Endothelial cell of hepatic sinusoid (primary cell): ENCODE measurements around the gene PEX5L.
"Not testable (repeated sequence)": the region's sequence is repeated elsewhere in the genome, so short reads cannot be mapped to it uniquely, and the experiment has no call there.

Source experiments
- in situ Hi-C: cut with HindIII; loops from 2 replicates; pipeline ENCODE4 v1.10.0; 2017; ENCODE audit warnings: low sequenced_read_pairs

The PEX5L gene

GRCh38 chr3:179794355-179794754 is 242.4 kb downstream of the PEX5L start:
- in situ Hi-C loops: no loop called here

GRCh38 chr3:179791793-179792192 is 244.9 kb downstream of the PEX5L start:
- in situ Hi-C loops: no loop called here

- in situ Hi-C loops: no loop called here
Observed at GRCh38 chr3:179788996-179789395, 247.7 kb downstream of the PEX5L start.

GRCh38 chr3:179782841-179783240 is 253.9 kb downstream of the PEX5L start:
- in situ Hi-C loops: not testable (repeated sequence)

GRCh38 chr3:179775416-179776122 is 261.2 kb downstream of the PEX5L start:
- in situ Hi-C loops: no loop called here

GRCh38 chr3:179772297-179772696 is 264.4 kb downstream of the PEX5L start:
- in situ Hi-C loops: no loop called here

- in situ Hi-C loops: no loop called here
Observed at GRCh38 chr3:179771797-179772196, 264.9 kb downstream of the PEX5L start.

GRCh38 chr3:179769411-179770247 is 267.1 kb downstream of the PEX5L start:
- in situ Hi-C loops: no loop called here

- in situ Hi-C loops: no loop called here
Observed at GRCh38 chr3:179768080-179768479, 268.7 kb downstream of the PEX5L start.

GRCh38 chr3:179766416-179767133 is 270.2 kb downstream of the PEX5L start:
- in situ Hi-C loops: no loop called here

GRCh38 chr3:179765396-179765795 is 271.3 kb downstream of the PEX5L start:
- in situ Hi-C loops: no loop called here

GRCh38 chr3:179760944-179761343 is 275.8 kb downstream of the PEX5L start:
- in situ Hi-C loops: no loop called here

GRCh38 chr3:179750720-179751328 is 285.9 kb downstream of the PEX5L start:
- in situ Hi-C loops: no loop called here

- in situ Hi-C loops: no loop called here
Observed at GRCh38 chr3:179745716-179746115, 291.0 kb downstream of the PEX5L start.

- in situ Hi-C loops: no loop called here
Observed at GRCh38 chr3:179745079-179745478, 291.7 kb downstream of the PEX5L start.
